ENCODE measurements around the gene EOGT.

The EOGT gene

GRCh38 chr3:69013253-69014021 lies at the start of gene EOGT:
EOGT (minus strand) TSS chr3:69013684; CDS start chr3:69009846, 3,838 bp downstream.
- DNase-seq: peak; percentile 91

GRCh38 chr3:69059688-69060087 lies 46.2 kb upstream of the EOGT start:
- no peak for DNase-seq

- no peak for DNase-seq
Measured at GRCh38 chr3:69058947-69059224, 45.4 kb upstream of the EOGT start.

- no peak for DNase-seq
Measured at GRCh38 chr3:69058180-69058946, 44.9 kb upstream of the EOGT start.

- no peak for DNase-seq
Measured at GRCh38 chr3:69052472-69052898, 39.0 kb upstream of the EOGT start.

- DNase-seq: peak; percentile 98
Measured at GRCh38 chr3:69051756-69052471, 38.4 kb upstream of the EOGT start, which contains the start of gene TMF1. TMF1 (minus strand) TSS chr3:69052333; CDS start chr3:69052086, 247 bp downstream.

- no peak for DNase-seq
Measured at GRCh38 chr3:69048990-69049389, 35.5 kb upstream of the EOGT start.

- DNase-seq: no peak
Measured at GRCh38 chr3:69044608-69045007, 31.1 kb upstream of the EOGT start.

- DNase-seq: no peak
Measured at GRCh38 chr3:69033470-69033869, 20.0 kb upstream of the EOGT start.

- DNase-seq: no peak
Measured at GRCh38 chr3:69032737-69033136, 19.3 kb upstream of the EOGT start.

- DNase-seq: no peak
Measured at GRCh38 chr3:69032142-69032541, 18.7 kb upstream of the EOGT start.

- no peak for DNase-seq
Measured at GRCh38 chr3:69031635-69032034, 18.2 kb upstream of the EOGT start.

- DNase-seq: no peak
Measured at GRCh38 chr3:69020857-69021256, 7.4 kb upstream of the EOGT start.

GRCh38 chr3:69020424-69020823 lies 6.9 kb upstream of the EOGT start:
- no peak for DNase-seq

- DNase-seq: no peak
Measured at GRCh38 chr3:69016901-69017300, 3.4 kb upstream of the EOGT start.

GRCh38 chr3:69016102-69016501 lies 2.6 kb upstream of the EOGT start:
- no peak for DNase-seq

- DNase-seq: no peak
Measured at GRCh38 chr3:69014022-69014580, 617 bp upstream of the EOGT start.

GRCh38 chr3:69012800-69013252 lies 658 bp downstream of the EOGT start:
- no peak for DNase-seq

- DNase-seq: no peak
Measured at GRCh38 chr3:69012100-69012799, 1.2 kb downstream of the EOGT start.

GRCh38 chr3:69011096-69011730 lies 2.3 kb downstream of the EOGT start:
- no peak for DNase-seq

GRCh38 chr3:69009559-69010410 lies 3.7 kb downstream of the EOGT start:
- DNase-seq: no peak
